Measurements from ENCODE around the gene NFATC1. TPM values are rescaled to one million over a fixed set of nuclear protein-coding genes. Genes with fewer than 3 reads are reported as not detected.

Gene NFATC1
- total RNA-seq, 1 donor from 2014 or later: 21.9 TPM

- Histone ChIP-seq H3K9me3 (no peaks in the 10 kb centered on the region), H3K36me3 (peaks cover 0 to 8% of the 10 kb centered on the region in 2 donors), H3K27me3 (no peaks in the 10 kb centered on the region), H3K4me3 (no peak overlapping the region), H3K27ac (no peak overlapping the region), H3K4me1 (no peaks in the 10 kb centered on the region)
- intact Hi-C loops (cut with DNase I): no loop called here
- DNase-seq (ENCODE audit: extremely low spot score in 2 of 2): no peak
- TF ChIP-seq POLR2A (IDR thresholded peaks at IDR 0.05) (no peak), CTCF (IDR thresholded peaks at IDR 0.05) (no peak), POLR2AphosphoS5 (IDR thresholded peaks at IDR 0.05; ENCODE audit: insufficient read depth in 1 of 2, low read depth in 1 of 2) (no peak)
Measured at GRCh38 chr18:79472176-79472575, 76.4 kb downstream of the NFATC1 start.

- TF ChIP-seq POLR2AphosphoS5 (IDR thresholded peaks at IDR 0.05; ENCODE audit: insufficient read depth in 1 of 2, low read depth in 1 of 2) (no peak), CTCF (IDR thresholded peaks at IDR 0.05) (no peak), POLR2A (IDR thresholded peaks at IDR 0.05) (no peak)
- Histone ChIP-seq H3K36me3 (peaks cover 0 to 3% of the 10 kb centered on the region in 2 donors), H3K4me1 (no peaks in the 10 kb centered on the region), H3K27me3 (no peaks in the 10 kb centered on the region), H3K27ac (no peak overlapping the region), H3K9me3 (no peaks in the 10 kb centered on the region), H3K4me3 (no peak overlapping the region)
- no peak for DNase-seq (ENCODE audit: extremely low spot score in 2 of 2)
- intact Hi-C loops (cut with DNase I): no loop called here
Measured at GRCh38 chr18:79472946-79473345, 77.2 kb downstream of the NFATC1 start.

- Histone ChIP-seq H3K4me3 (no peak overlapping the region), H3K36me3 (no peaks in the 10 kb centered on the region), H3K4me1 (no peaks in the 10 kb centered on the region), H3K27me3 (no peaks in the 10 kb centered on the region), H3K27ac (no peak overlapping the region), H3K9me3 (no peaks in the 10 kb centered on the region)
- intact Hi-C loops (cut with DNase I): no loop called here
- TF ChIP-seq POLR2A (IDR thresholded peaks at IDR 0.05): no peak
- TF ChIP-seq POLR2AphosphoS5 (IDR thresholded peaks at IDR 0.05; ENCODE audit: insufficient read depth in 1 of 2, low read depth in 1 of 2): no peak
- TF ChIP-seq CTCF (IDR thresholded peaks at IDR 0.05): no peak
- DNase-seq (ENCODE audit: extremely low spot score in 2 of 2): no peak
Measured at GRCh38 chr18:79476031-79476917, 80.5 kb downstream of the NFATC1 start.

GRCh38 chr18:79476918-79477571 is 81.3 kb downstream of the NFATC1 start:
- Histone ChIP-seq H3K4me1 (no peaks in the 10 kb centered on the region), H3K36me3 (no peaks in the 10 kb centered on the region), H3K9me3 (no peaks in the 10 kb centered on the region), H3K27me3 (no peaks in the 10 kb centered on the region), H3K4me3 (no peak overlapping the region), H3K27ac (no peak overlapping the region)
- intact Hi-C loops (cut with DNase I): no loop called here
- no peak for DNase-seq (ENCODE audit: extremely low spot score in 2 of 2)
- TF ChIP-seq POLR2AphosphoS5 (IDR thresholded peaks at IDR 0.05; ENCODE audit: insufficient read depth in 1 of 2, low read depth in 1 of 2) (no peak), POLR2A (IDR thresholded peaks at IDR 0.05) (no peak), CTCF (IDR thresholded peaks at IDR 0.05) (no peak)

Measured in vagina (tissue), 2 donors.